CD4-positive, CD25-positive, alpha-beta regulatory T cell (primary cell): ENCODE results near the gene ACSL3. TPM values are rescaled to one million over a fixed set of nuclear protein-coding genes. Genes with fewer than 3 reads are reported as not detected.

Source experiments
- ATAC-seq, 2 donors: fragments of 150-1000 bp; cut with Tn5 transposase; one replicate each; pipeline ENCODE4 v1.10.0; 2021; ENCODE audit warnings: low read depth in 2 of 2, moderate number of reproducible peaks in 2 of 2, moderate library complexity in 1 of 2
- DNase-seq, 3 donors: peaks; one replicate each; pipeline versions ENCODE4 v3.0.0 to v3.0.0-alpha.2; 2012 to 2022; ENCODE audit warnings: mixed read lengths in 1 of 3
- H3K27ac ChIP-seq: one replicate; pipeline ENCODE4 v1.7.0; 2013; ENCODE audit warnings: mild to moderate bottlenecking, low read length; ENCODE audit not compliant: insufficient read depth, poor library complexity, severe bottlenecking
- H3K27me3 ChIP-seq: one replicate; pipeline ENCODE4 v1.7.0; 2013; ENCODE audit warnings: low read length; ENCODE audit not compliant: control insufficient read depth, insufficient read depth
- H3K36me3 ChIP-seq: one replicate; pipeline ENCODE4 v1.7.0; 2013; ENCODE audit warnings: mild to moderate bottlenecking, low read length, moderate library complexity; ENCODE audit not compliant: control insufficient read depth, insufficient read depth
- H3K4me1 ChIP-seq: 2 replicates; pipeline ENCODE4 v1.7.0; 2013; ENCODE audit warnings: mild to moderate bottlenecking, low read length; ENCODE audit not compliant: insufficient read depth, control insufficient read depth, poor library complexity, severe bottlenecking
- H3K4me3 ChIP-seq: one replicate; pipeline ENCODE4 v1.7.0; 2013; ENCODE audit warnings: low read depth, mild to moderate bottlenecking, low read length, moderate library complexity
- H3K9me3 ChIP-seq, 2 experiments: 1 replicate in 1 of 2; 2 replicates in 1 of 2; pipeline ENCODE4 v1.7.0; 2013; ENCODE audit warnings: low read length in 2 of 2, mild to moderate bottlenecking in 1 of 2, moderate library complexity in 1 of 2; ENCODE audit not compliant: control insufficient read depth in 2 of 2
- H3K27ac Mint-ChIP-seq, 3 donors: one replicate each; pipeline ENCODE4 v1.8.0; 2020 to 2022; ENCODE audit warnings: mild to moderate bottlenecking in 3 of 3, mixed read lengths in 3 of 3, moderate library complexity in 2 of 3
- H3K27me3 Mint-ChIP-seq: one replicate; pipeline ENCODE4 v1.8.0; 2022; ENCODE audit warnings: mild to moderate bottlenecking, mixed read lengths
- H3K36me3 Mint-ChIP-seq: one replicate; pipeline ENCODE4 v1.8.0; 2020; ENCODE audit warnings: mixed read lengths
- H3K4me1 Mint-ChIP-seq, 4 donors: one replicate each; pipeline ENCODE4 v1.8.0; 2020 to 2022; ENCODE audit warnings: mixed read lengths in 4 of 4, mild to moderate bottlenecking in 1 of 4
- H3K4me3 Mint-ChIP-seq, 4 donors: one replicate each; pipeline ENCODE4 v1.8.0; 2020 to 2022; ENCODE audit warnings: mild to moderate bottlenecking in 4 of 4, mixed read lengths in 4 of 4, moderate library complexity in 3 of 4
- H3K9me3 Mint-ChIP-seq, 7 donors: one replicate each; pipeline ENCODE4 v1.8.0; 2020 to 2022; ENCODE audit warnings: mixed read lengths in 7 of 7, mild to moderate bottlenecking in 3 of 7, moderate library complexity in 2 of 7
- polyA plus RNA-seq, 4 donors: library from polyadenylated mRNA; unstranded; fragments of 300-500 nt; fragmentation: Illumina TruSeq; gene quantifications; one replicate each; pipeline ENCODE4 v1.2.3, GENCODE V29; 2021
- total RNA-seq: library from RNA; stranded (reverse); gene quantifications from one replicate; pipeline ENCODE4 v1.2.3, GENCODE V29; 2022

Gene ACSL3
- total and polyA plus RNA-seq, 5 donors from 2014 or later = 20.1 to 60.0 (median 30.3) TPM

DNA sequence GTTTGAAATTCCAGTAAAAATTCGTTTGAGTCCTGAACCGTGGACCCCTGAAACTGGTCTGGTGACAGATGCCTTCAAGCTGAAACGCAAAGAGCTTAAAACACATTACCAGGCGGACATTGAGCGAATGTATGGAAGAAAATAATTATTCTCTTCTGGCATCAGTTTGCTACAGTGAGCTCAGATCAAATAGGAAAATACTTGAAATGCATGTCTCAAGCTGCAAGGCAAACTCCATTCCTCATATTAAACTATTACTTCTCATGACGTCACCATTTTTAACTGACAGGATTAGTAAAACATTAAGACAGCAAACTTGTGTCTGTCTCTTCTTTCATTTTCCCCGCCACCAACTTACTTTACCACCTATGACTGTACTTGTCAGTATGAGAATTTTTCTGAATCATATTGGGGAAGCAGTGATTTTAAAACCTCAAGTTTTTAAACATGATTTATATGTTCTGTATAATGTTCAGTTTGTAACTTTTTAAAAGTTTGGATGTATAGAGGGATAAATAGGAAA, 80.7 kb downstream of the ACSL3 start:
- H3K36me3 Mint-ChIP-seq = peaks cover 26% of the 10 kb centered on the region
- Histone ChIP-seq H3K27me3 (no peaks in the 10 kb centered on the region), H3K9me3 (peaks cover 7 to 8% of the 10 kb centered on the region in 2 experiments), H3K4me1 (no peaks in the 10 kb centered on the region), H3K4me3 (no peak overlapping the region), H3K36me3 (peaks cover 21% of the 10 kb centered on the region), H3K27ac (no peak overlapping the region)
- H3K4me3 Mint-ChIP-seq = no peak overlapping the region
- DNase-seq = no peak
- no peaks in the 10 kb centered on the region for H3K27me3 Mint-ChIP-seq
- H3K9me3 Mint-ChIP-seq = peaks cover 0 to 15% (median 4%) of the 10 kb centered on the region in 7 donors
- H3K4me1 Mint-ChIP-seq = peaks cover 0 to 1% (median 0%) of the 10 kb centered on the region in 4 donors
- ATAC-seq = no peak
- no peak overlapping the region for H3K27ac Mint-ChIP-seq

DNA sequence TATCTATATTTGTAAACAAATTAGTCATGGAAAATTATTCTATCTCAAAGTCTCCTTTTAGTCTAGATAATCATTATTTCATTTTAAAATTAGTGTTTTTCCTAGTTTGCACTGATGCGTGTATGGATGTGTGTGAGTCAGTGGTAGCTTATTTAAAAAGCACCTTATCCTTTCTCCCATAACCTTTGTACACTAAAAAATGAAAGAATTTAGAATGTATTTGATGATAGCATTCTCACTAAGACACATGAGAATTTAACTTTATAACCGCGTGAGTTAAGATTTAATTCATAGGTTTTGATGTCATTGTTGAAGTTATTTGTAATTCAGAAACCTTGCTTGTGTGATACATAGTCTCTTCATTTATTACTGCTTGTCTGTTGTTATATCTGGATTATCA, 81.7 kb downstream of the ACSL3 start:
- Histone ChIP-seq H3K36me3 (peaks cover 17% of the 10 kb centered on the region), H3K27me3 (no peaks in the 10 kb centered on the region), H3K27ac (no peak overlapping the region), H3K4me3 (no peak overlapping the region), H3K9me3 (peaks cover 7 to 8% of the 10 kb centered on the region in 2 experiments), H3K4me1 (no peaks in the 10 kb centered on the region)
- H3K4me1 Mint-ChIP-seq = peaks cover 0 to 1% (median 0%) of the 10 kb centered on the region in 4 donors
- peaks cover 16% of the 10 kb centered on the region for H3K36me3 Mint-ChIP-seq
- no peaks in the 10 kb centered on the region for H3K27me3 Mint-ChIP-seq
- H3K9me3 Mint-ChIP-seq = peaks cover 0 to 7% (median 2%) of the 10 kb centered on the region in 7 donors
- DNase-seq (no peak), ATAC-seq (no peak)
- no peak overlapping the region for H3K4me3 Mint-ChIP-seq
- no peak overlapping the region for H3K27ac Mint-ChIP-seq

DNA sequence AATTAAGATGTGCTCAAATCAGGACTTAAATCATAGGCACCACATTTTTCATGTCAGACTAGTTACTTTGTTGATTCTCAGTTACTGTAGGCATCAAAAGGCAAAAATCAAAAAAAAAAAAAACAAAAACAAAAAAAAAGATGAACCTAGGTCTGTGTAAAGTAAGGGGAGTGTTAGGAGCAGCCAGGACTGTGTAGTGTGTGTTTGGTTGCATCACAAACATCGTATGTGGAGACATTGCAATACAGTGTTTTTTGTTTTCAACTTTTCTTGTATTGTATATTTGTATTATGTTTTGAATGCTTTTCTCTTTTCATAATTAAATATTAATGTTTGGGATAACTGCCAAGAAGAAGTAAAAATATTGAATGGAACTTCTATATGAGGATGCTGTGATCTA, 82.1 kb downstream of the ACSL3 start:
- Histone ChIP-seq H3K36me3 (peaks cover 17% of the 10 kb centered on the region), H3K27ac (no peak overlapping the region), H3K4me3 (no peak overlapping the region), H3K27me3 (no peaks in the 10 kb centered on the region), H3K4me1 (no peaks in the 10 kb centered on the region), H3K9me3 (peaks cover 7 to 8% of the 10 kb centered on the region in 2 experiments)
- H3K4me3 Mint-ChIP-seq = no peak overlapping the region
- no peaks in the 10 kb centered on the region for H3K27me3 Mint-ChIP-seq
- peak overlapping the region in 2 of 3 donors; percentile 43 to 50 for H3K27ac Mint-ChIP-seq
- ATAC-seq (no peak), DNase-seq (no peak)
- peaks cover 0 to 1% (median 0%) of the 10 kb centered on the region in 4 donors for H3K4me1 Mint-ChIP-seq
- peaks cover 12% of the 10 kb centered on the region for H3K36me3 Mint-ChIP-seq
- H3K9me3 Mint-ChIP-seq = peaks cover 0 to 4% (median 2%) of the 10 kb centered on the region in 7 donors

DNA sequence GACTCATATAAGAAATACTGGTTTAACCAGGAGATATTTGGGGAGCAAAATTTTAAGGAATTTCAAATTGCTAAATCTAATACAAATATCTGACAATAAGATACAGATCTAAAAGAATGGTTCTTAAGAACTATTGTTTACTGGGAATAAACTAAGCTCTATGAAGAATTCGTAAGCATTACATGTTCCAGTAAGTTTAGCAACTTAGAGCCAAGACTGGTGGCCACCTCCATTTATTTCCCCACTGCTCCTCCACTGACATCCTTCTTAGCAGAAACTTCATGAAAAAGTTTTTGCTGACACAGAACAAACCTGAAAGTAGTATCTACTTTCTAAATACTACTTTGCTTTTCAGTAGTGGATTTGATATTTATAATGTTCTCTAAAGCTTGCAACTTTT, 83.0 kb downstream of the ACSL3 start:
- peak in 1 of 3 donors; percentile 8 for DNase-seq
- H3K27me3 Mint-ChIP-seq = no peaks in the 10 kb centered on the region

DNA sequence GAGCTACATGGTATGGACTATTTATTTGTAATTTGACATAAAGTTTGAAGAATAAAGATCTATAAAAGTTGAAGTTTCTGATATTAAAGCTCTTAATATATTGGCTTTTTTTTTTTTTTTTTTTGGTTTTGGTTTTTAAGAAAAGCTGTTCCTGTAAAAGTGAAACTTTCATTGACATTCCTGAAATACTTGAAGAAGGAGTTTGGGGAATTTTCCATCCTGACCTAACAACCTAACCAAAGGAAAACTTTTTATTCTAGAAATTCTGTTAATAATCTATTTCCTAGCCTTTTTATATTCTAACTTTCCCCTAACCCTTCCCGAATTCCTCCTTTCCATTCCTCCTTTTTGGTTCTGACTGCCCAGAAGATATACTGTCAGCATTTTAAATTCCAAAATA, 83.7 kb downstream of the ACSL3 start:
- Histone ChIP-seq H3K9me3 (no peaks in the 10 kb centered on the region), H3K27me3 (no peaks in the 10 kb centered on the region), H3K27ac (no peak overlapping the region), H3K4me1 (no peaks in the 10 kb centered on the region), H3K36me3 (peaks cover 7% of the 10 kb centered on the region), H3K4me3 (no peak overlapping the region)
- no peaks in the 10 kb centered on the region for H3K27me3 Mint-ChIP-seq
- no peak overlapping the region for H3K27ac Mint-ChIP-seq
- peaks cover 7% of the 10 kb centered on the region for H3K36me3 Mint-ChIP-seq
- ATAC-seq = no peak
- peaks cover 0 to 1% (median 0%) of the 10 kb centered on the region in 4 donors for H3K4me1 Mint-ChIP-seq
- no peak overlapping the region for H3K4me3 Mint-ChIP-seq
- DNase-seq = no peak
- H3K9me3 Mint-ChIP-seq = no peaks in the 10 kb centered on the region

More for the DNA sequence above, 83.0 kb downstream of the ACSL3 start:
- no peak overlapping the region for H3K27ac Mint-ChIP-seq
- no peak for ATAC-seq
- no peak overlapping the region for H3K4me3 Mint-ChIP-seq
- Histone ChIP-seq H3K9me3 (no peaks in the 10 kb centered on the region), H3K4me3 (no peak overlapping the region), H3K4me1 (no peaks in the 10 kb centered on the region), H3K27me3 (no peaks in the 10 kb centered on the region), H3K27ac (no peak overlapping the region), H3K36me3 (peaks cover 12% of the 10 kb centered on the region)
- peaks cover 0 to 4% (median 2%) of the 10 kb centered on the region in 7 donors for H3K9me3 Mint-ChIP-seq
- H3K36me3 Mint-ChIP-seq = peaks cover 12% of the 10 kb centered on the region
- peaks cover 0 to 1% (median 0%) of the 10 kb centered on the region in 4 donors for H3K4me1 Mint-ChIP-seq

DNA sequence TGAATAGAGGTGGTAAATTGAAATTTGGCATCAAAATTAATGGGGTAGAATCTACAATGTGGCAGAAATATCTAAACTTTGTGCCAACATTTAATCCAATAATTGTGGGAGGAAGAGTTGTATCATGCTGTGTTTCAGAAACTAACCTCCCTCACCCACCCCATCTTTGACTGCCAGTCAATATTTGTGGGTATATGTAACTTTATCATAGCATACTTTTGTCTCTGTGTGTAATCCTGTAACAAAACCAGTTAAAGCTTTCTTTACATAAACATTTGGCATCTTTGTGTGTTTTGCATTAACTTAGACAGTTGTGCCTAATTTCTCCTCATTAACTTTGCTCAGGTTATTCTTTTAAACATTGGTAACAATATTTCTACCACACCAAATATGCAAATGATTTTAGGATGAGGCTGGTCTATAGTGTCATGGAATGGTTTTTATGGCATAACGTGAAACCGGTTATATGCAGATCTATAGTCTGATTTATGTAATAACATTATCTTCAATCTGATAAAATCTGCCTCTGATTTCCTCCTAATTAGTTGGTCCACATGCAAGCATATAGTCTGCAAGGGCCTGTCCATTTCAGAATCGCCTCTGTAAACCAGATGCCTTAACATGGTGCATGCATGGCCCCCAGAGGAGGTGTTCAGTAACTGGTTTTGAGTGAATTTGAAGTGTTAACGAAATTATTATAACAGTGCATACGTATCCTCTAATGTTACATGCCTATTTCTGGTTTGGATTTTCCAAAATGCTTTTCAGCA, 84.3 kb downstream of the ACSL3 start:
- Mint-ChIP-seq H3K36me3 (peaks cover 7% of the 10 kb centered on the region), H3K4me1 (no peaks in the 10 kb centered on the region), H3K27ac (no peak overlapping the region), H3K9me3 (no peaks in the 10 kb centered on the region), H3K27me3 (no peaks in the 10 kb centered on the region), H3K4me3 (no peak overlapping the region)
- no peaks in the 10 kb centered on the region for H3K27me3 ChIP-seq
- no peaks in the 10 kb centered on the region for H3K4me1 ChIP-seq
- no peak overlapping the region for H3K4me3 ChIP-seq
- no peak for DNase-seq
- no peak for ATAC-seq
- no peak overlapping the region for H3K27ac ChIP-seq
- peaks cover 5% of the 10 kb centered on the region for H3K36me3 ChIP-seq
- no peaks in the 10 kb centered on the region for H3K9me3 ChIP-seq

DNA sequence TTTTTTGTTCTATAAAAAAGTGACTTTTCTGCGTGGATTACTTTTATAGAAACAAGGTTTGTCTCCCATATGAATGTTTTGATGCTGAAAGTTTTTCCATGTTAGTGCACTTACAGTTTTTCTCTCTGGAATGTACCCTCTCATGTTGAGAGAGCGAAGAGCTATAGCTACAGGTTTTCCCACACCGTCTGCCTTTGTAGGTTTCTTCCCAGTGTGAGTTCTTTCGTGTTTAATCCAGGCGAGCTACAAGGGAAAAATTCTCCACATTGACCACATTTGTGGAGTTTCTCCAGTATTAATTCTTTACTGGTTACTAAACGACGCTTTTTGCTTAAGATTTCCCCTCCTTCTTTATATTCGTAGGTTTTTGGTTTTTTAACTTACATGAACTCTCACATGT, 85.1 kb downstream of the ACSL3 start:
- Mint-ChIP-seq H3K27me3 (no peaks in the 10 kb centered on the region), H3K27ac (no peak overlapping the region), H3K4me1 (no peaks in the 10 kb centered on the region), H3K4me3 (no peak overlapping the region), H3K36me3 (peaks cover 7% of the 10 kb centered on the region), H3K9me3 (no peaks in the 10 kb centered on the region)
- DNase-seq (no peak), ATAC-seq (no peak)
- no peaks in the 10 kb centered on the region for H3K27me3 ChIP-seq
- no peak overlapping the region for H3K27ac ChIP-seq
- H3K4me3 ChIP-seq = no peak overlapping the region
- H3K36me3 ChIP-seq = peaks cover 3% of the 10 kb centered on the region
- H3K9me3 ChIP-seq = no peaks in the 10 kb centered on the region
- H3K4me1 ChIP-seq = no peaks in the 10 kb centered on the region
